ENCODE data around the gene CHP1. TPM values are rescaled to one million over a fixed set of nuclear protein-coding genes. Genes with fewer than 3 reads are reported as not detected.

The CHP1 gene
- total and polyA plus RNA-seq, 2 of the 8 experiments (the other 6 are each of a cell fraction or from before 2014, with no cell fraction given): 45.2 to 89.0 TPM

GRCh38 chr15:41284427-41285177 is 53.5 kb downstream of the CHP1 start:
- Histone ChIP-seq H3K36me3 (ENCODE audit: control insufficient read depth in 2 of 4, insufficient read depth in 4 of 4, low read length in 3 of 4) (peaks cover 15 to 48% (median 34%) of the 10 kb centered on the region in 4 experiments), H3K14ac (ENCODE audit: insufficient read length) (no peak overlapping the region), H2BK20ac (ENCODE audit: low read length) (no peak overlapping the region), H2BK5ac (ENCODE audit: low read depth, low read length) (peak overlapping the region; percentile 98), H4K20me1 (replicated peaks in 1 of 2; ENCODE audit: control insufficient read depth in 1 of 2, insufficient read depth in 2 of 2, low read length in 2 of 2) (peaks cover 2 to 8% of the 10 kb centered on the region in 2 experiments), H4K91ac (replicated peaks; ENCODE audit: insufficient read length, low read length) (peak overlapping the region; percentile 84), H2BK120ac (replicated peaks; ENCODE audit: low read depth, low read length) (peak overlapping the region; percentile 14), H3K56ac (replicated peaks; ENCODE audit: insufficient read length, low read depth, low read length) (peak overlapping the region; percentile 97), H2AK5ac (ENCODE audit: low read depth, low read length) (peak overlapping the region; percentile 20; the same call in 1 of the 2 replicates), H2BK12ac (ENCODE audit: low read depth, low read length) (peak overlapping the region; percentile 75; the same call in 1 of the 2 replicates), H2AFZ (ENCODE audit: low read length) (no peak overlapping the region), H3K4me2 (ENCODE audit: insufficient read depth in 1 of 2, low read depth in 2 of 2, low read length in 2 of 2) (peak overlapping the region; percentile 64 to 88), H4K5ac (ENCODE audit: insufficient read length, low read depth, low read length) (peak overlapping the region; percentile 99), H3K79me1 (ENCODE audit: low read depth, low read length) (peaks cover 3% of the 10 kb centered on the region; the same call in 1 of the 2 replicates), H3K18ac (ENCODE audit: extremely low read depth, low read length) (peak overlapping the region; percentile 97), H3K4me1 (replicated peaks in 1 of 4; ENCODE audit: control insufficient read depth in 3 of 4, insufficient read depth in 4 of 4, low read length in 3 of 4) (peaks cover 0 to 5% (median 2%) of the 10 kb centered on the region in 4 experiments; a peak in 3 of 7 replicates), H3K4me3 (ENCODE audit: extremely low read depth in 1 of 4, insufficient read depth in 2 of 4, low read depth in 3 of 4, low read length in 4 of 4) (peak overlapping the region; percentile 76 to 95 (median 90)), H2BK15ac (ENCODE audit: low read length) (no peak overlapping the region), H3K4ac (replicated peaks; ENCODE audit: insufficient read length, low read depth, low read length) (peak overlapping the region; percentile 95), H3K23me2 (ENCODE audit: low read depth, low read length) (0 out of 2 replicates have a peak, but pooled peaks cover 3% of the 10 kb centered on the region), H3K9me3 (ENCODE audit: insufficient read depth in 2 of 2, low read depth in 1 of 2, low read length in 1 of 2) (no peaks in the 10 kb centered on the region), H3K23ac (ENCODE audit: insufficient read length) (peak overlapping the region; percentile 23), H4K8ac (ENCODE audit: extremely low read depth, insufficient read depth, low read length) (peak overlapping the region; percentile 98; the same call in 1 of the 2 replicates), H3K27me3 (replicated peaks in 1 of 4; ENCODE audit: control insufficient read depth in 3 of 4, extremely low read depth in 1 of 4, insufficient read depth in 3 of 4, low read length in 3 of 4) (no peaks in the 10 kb centered on the region), H3K79me2 (ENCODE audit: control insufficient read depth in 1 of 2, insufficient read depth in 2 of 2, low read length in 2 of 2) (peaks cover 11 to 50% of the 10 kb centered on the region in 2 experiments), H3K27ac (ENCODE audit: low read depth, low read length) (peak overlapping the region; percentile 92), H3K9ac (replicated peaks in 1 of 4; ENCODE audit: extremely low read depth in 1 of 4, low read depth in 3 of 4, low read length in 3 of 4) (peak overlapping the region; percentile 93 to 98 (median 96))
- ChIA-PET POLR2A (ENCODE audit: partially characterized antibody) (interaction anchor here (0.8 to 3.4 kb wide), 14 partner anchors 10 to 403 kb away, joined by 3 to 14 read pairs (median 4); partner anchors contain the start of genes CHP1, EXD1, NUSAP1 and OIP5), CTCF (ENCODE audit: partially characterized antibody) (interaction anchor here (1.7 kb wide), 1 partner anchor 48 kb away, joined by 6 read pairs; the partner anchor contains the start of genes NUSAP1 and OIP5)
- DNase-seq (ENCODE audit: low read depth in 1 of 2, low spot score in 2 of 2): no peak
- WGBS, 2 experiments (ENCODE audit: extremely low coverage in 1 of 2, insufficient coverage in 1 of 2, insufficient read length in 1 of 2, insufficient replicate concordance in 2 of 2, low coverage in 1 of 2, low lambda C conversion rate in 2 of 2, missing lambda C conversion rate in 1 of 2): 2% methylated on average over 20 of the region's 20 CpGs; no CpG with 5 or more reads in 1 of the 2 experiments
- no peak for FAIRE-seq
- TF ChIP-seq SRF (IDR thresholded peaks at IDR 0.05; ENCODE audit: low read depth, low read length): no peak
- no peak for TF ChIP-seq SUZ12 (IDR thresholded peaks at IDR 0.05; ENCODE audit: low read length)
- no peak for TF ChIP-seq SP4 (IDR thresholded peaks at IDR 0.05; ENCODE audit: low read length)
- TF ChIP-seq CBX8 (IDR thresholded peaks at IDR 0.05; ENCODE audit: borderline replicate concordance, low read depth, low read length): no peak
- no peak for TF ChIP-seq MAFK (IDR thresholded peaks at IDR 0.05; ENCODE audit: low read depth, low read length)
- no peak for TF ChIP-seq BACH1 (IDR thresholded peaks at IDR 0.05; ENCODE audit: low read length)
- TF ChIP-seq KDM1A (IDR thresholded peaks at IDR 0.05; ENCODE audit: borderline replicate concordance, low read length): no peak
- TF ChIP-seq TBP (IDR thresholded peaks at IDR 0.05; ENCODE audit: low read depth, low read length): no peak
- TF ChIP-seq BCL11A (IDR thresholded peaks at IDR 0.05; ENCODE audit: low read depth in 2 of 2, low read length in 2 of 2): no peak
- TF ChIP-seq CBX5 (IDR thresholded peaks at IDR 0.05; ENCODE audit: low read depth, low read length): no peak
- no peak for TF ChIP-seq SAP30 (IDR thresholded peaks at IDR 0.05; ENCODE audit: insufficient read depth, insufficient replicate concordance, low read length)
- TF ChIP-seq RXRA (IDR thresholded peaks at IDR 0.05; ENCODE audit: insufficient read depth, low read depth, low read length): no peak
